GM12878 (cell line): ENCODE measurements around the gene OR2B2. TPM values are rescaled to one million over a fixed set of nuclear protein-coding genes. Genes with fewer than 3 reads are reported as not detected.

Experiments
- ATAC-seq: fragments of 200-7000 bp; cut with Tn5 transposase; 3 replicates; pipeline ENCODE4 v1.9.1; 2020; ENCODE audit warnings: mild to moderate bottlenecking, moderate library complexity
- BruUV-seq: library from RNA; stranded (reverse); fragments of 400-500 nt; replicated peaks from 2 replicates; lab custom pipeline; 2021; lab: Mats Ljungman, UMichigan
- CTCF ChIA-PET: fragments of 300-600 bp; sonication (Branson Sonifier 250); formaldehyde crosslinking; extraction: SDS; loops from one replicate; lab custom pipeline; 2021; ENCODE audit warnings: inconsistent platforms; lab: Yijun Ruan, JAX
- POLR2A ChIA-PET: fragments of 350-600 bp; formaldehyde crosslinking; extraction: SDS; loops from one replicate; lab custom pipeline; 2021; ENCODE audit warnings: inconsistent platforms; lab: Charles Lee
- RAD21 ChIA-PET: fragments of 300-600 bp; sonication (Branson Sonifier 250); formaldehyde crosslinking; loops from one replicate; lab custom pipeline; 2023; ENCODE audit warnings: antibody characterized with exemption; ENCODE audit not compliant: unreplicated experiment; lab: Charles Lee
- SMC1A ChIA-PET: fragments of 300-600 bp; sonication (Branson Sonifier 250); formaldehyde crosslinking; loops from one replicate; lab custom pipeline; 2023; ENCODE audit not compliant: unreplicated experiment, uncharacterized antibody; lab: Charles Lee
- DNase-seq: peaks from one replicate; pipeline ENCODE4 v3.0.0-alpha.2; 2011; ENCODE audit warnings: low read depth, low spot score
- FAIRE-seq: peaks from 3 replicates; lab custom pipeline; 2011; peaks lifted over from hg19 to GRCh38; lab: Jason Lieb, UNC
- H2AFZ ChIP-seq: 2 replicates; pipeline ENCODE4 v1.6.0; 2011; ENCODE audit warnings: low read depth, low read length, control low read depth; ENCODE audit not compliant: control insufficient read depth
- H3K27ac ChIP-seq: 2 replicates; pipeline ENCODE4 v1.5.1; 2011; ENCODE audit warnings: control low read depth; ENCODE audit not compliant: control insufficient read depth, insufficient read depth
- H3K27me3 ChIP-seq, 2 experiments: replicated peaks in 1 of 2; 2 replicates each; pipeline versions ENCODE4 v1.6.0 to v1.6.1; 2011; ENCODE audit warnings: low read length in 1 of 2; ENCODE audit not compliant: control insufficient read depth in 2 of 2, insufficient read depth in 2 of 2
- H3K36me3 ChIP-seq, 2 experiments: 2 replicates each; pipeline ENCODE4 v1.5.1; 2011; ENCODE audit warnings: low read length in 1 of 2; ENCODE audit not compliant: control insufficient read depth in 2 of 2, insufficient read depth in 2 of 2
- H3K4me1 ChIP-seq: 2 replicates; pipeline ENCODE4 v1.6.1; 2011; ENCODE audit warnings: mild to moderate bottlenecking, low read length, moderate library complexity, mixed read lengths; ENCODE audit not compliant: control insufficient read depth, insufficient read depth
- H3K4me2 ChIP-seq: 2 replicates; pipeline ENCODE4 v1.6.0; 2011; ENCODE audit warnings: control low read depth; ENCODE audit not compliant: control insufficient read depth, insufficient read depth
- H3K4me3 ChIP-seq: fragments of 200-600 bp; sonication (generic); 2 replicates; pipeline ENCODE4 v1.5.1; 2016
- H3K79me2 ChIP-seq: 2 replicates; pipeline ENCODE4 v1.6.0; 2011; ENCODE audit warnings: low read length; ENCODE audit not compliant: control insufficient read depth, insufficient read depth
- H3K9ac ChIP-seq: 2 replicates; pipeline ENCODE4 v1.8.0; 2011; ENCODE audit warnings: low read length, control low read depth, mixed read lengths; ENCODE audit not compliant: control insufficient read depth, insufficient read depth
- H3K9me3 ChIP-seq: replicated peaks from 3 replicates; pipeline ENCODE4 v1.5.1; 2011; ENCODE audit warnings: mild to moderate bottlenecking, low read length; ENCODE audit not compliant: control insufficient read depth, insufficient read depth
- H4K20me1 ChIP-seq: 2 replicates; pipeline ENCODE4 v1.6.0; 2011; ENCODE audit not compliant: control insufficient read depth, insufficient read depth
- BACH1 ChIP-seq: fragments of 450-650 bp; IDR thresholded peaks from 2 replicates; pipeline ENCODE4 v1.6.1; 2017; ENCODE audit warnings: mild to moderate bottlenecking, borderline replicate concordance
- E2F4 ChIP-seq: IDR thresholded peaks from 2 replicates; pipeline ENCODE4 v1.6.1; 2012; ENCODE audit warnings: low read depth, low read length, improper control_type of control experiment
- EED ChIP-seq: sonication (generic); IDR thresholded peaks from 2 replicates; pipeline ENCODE4 v1.6.1; 2016; ENCODE audit warnings: antibody characterized with exemption, low read depth
- ESRRA ChIP-seq: IDR thresholded peaks from 2 replicates; pipeline ENCODE4 v1.6.1; 2012; ENCODE audit warnings: mild to moderate bottlenecking, low read length, improper control_type of control experiment
- FOXK2 ChIP-seq: fragments of 450-650 bp; IDR thresholded peaks from 2 replicates; pipeline ENCODE4 v1.6.1; 2017; ENCODE audit warnings: mild to moderate bottlenecking, moderate library complexity
- MXI1 ChIP-seq: fragments of 150-350 bp; IDR thresholded peaks from 2 replicates; pipeline ENCODE4 v1.6.1; 2011; ENCODE audit warnings: low read depth, mild to moderate bottlenecking, inconsistent platforms, low read length, improper control_type of control experiment
- MYB ChIP-seq: fragments of 150-350 bp; IDR thresholded peaks from 2 replicates; pipeline ENCODE4 v1.6.1; 2014; ENCODE audit warnings: mild to moderate bottlenecking, low read depth, low read length, borderline replicate concordance
- NR2F1 ChIP-seq: fragments of 450-650 bp; conservative IDR thresholded peaks from 2 replicates; pipeline ENCODE4 v1.6.1; 2017; ENCODE audit warnings: mild to moderate bottlenecking
- PBX3 ChIP-seq: IDR thresholded peaks from 2 replicates; pipeline ENCODE4 v1.6.1; 2011; ENCODE audit warnings: mild to moderate bottlenecking, low read depth, low read length, moderate library complexity; ENCODE audit not compliant: insufficient replicate concordance
- RELB ChIP-seq: fragments of 450-650 bp; IDR thresholded peaks from 2 replicates; pipeline ENCODE4 v1.6.1; 2017; ENCODE audit warnings: low read depth, mild to moderate bottlenecking, moderate library complexity
- RFX5 ChIP-seq: IDR thresholded peaks from 2 replicates; pipeline ENCODE4 v1.6.1; 2011; ENCODE audit warnings: low read depth, low read length, improper control_type of control experiment
- SIN3A ChIP-seq: IDR thresholded peaks from 2 replicates; pipeline ENCODE4 v1.6.1; 2012; ENCODE audit warnings: low read depth, low read length, improper control_type of control experiment
- SKIL ChIP-seq: fragments of 450-650 bp; IDR thresholded peaks from 2 replicates; pipeline ENCODE4 v1.6.1; 2017; ENCODE audit warnings: mild to moderate bottlenecking, low read depth, inconsistent platforms; ENCODE audit not compliant: poor library complexity, severe bottlenecking
- SP1 ChIP-seq: IDR thresholded peaks from one replicate; pipeline ENCODE4 v1.6.1; 2011; ENCODE audit warnings: low read depth, low read length
- TBL1XR1 ChIP-seq: IDR thresholded peaks from 2 replicates; pipeline ENCODE4 v1.6.1; 2012; ENCODE audit warnings: low read depth, low read length, improper control_type of control experiment
- TCF12 ChIP-seq: IDR thresholded peaks from 2 replicates; pipeline ENCODE4 v1.6.1; 2011; ENCODE audit warnings: low read depth, mild to moderate bottlenecking, low read length
- WGBS: methylation state at CpG from one replicate; pipeline ENCODE4 v1.1.6; 2016; ENCODE audit warnings: low lambda C conversion rate; ENCODE audit not compliant: insufficient replicate concordance, insufficient coverage; ENCODE audit errors: missing lambda C conversion rate; 5-methylcytosine and 5-hydroxymethylcytosine counted together
- in situ Hi-C: fragments of 300-500 bp; cut with MboI; formaldehyde crosslinking; loops from 9 replicates; pipeline ENCODE4 v1.14.3; 2018; ENCODE audit warnings: mixed read lengths
- intact Hi-C: fragments of 100-400 bp; cut with micrococcal nuclease; formaldehyde crosslinking; loops from one replicate; pipeline ENCODE4 v1.14.2; 2022; ENCODE audit not compliant: unreplicated experiment
- polyA plus RNA-seq, 11 experiments: library from polyadenylated mRNA; depleted of rRNA in 4 of 11; unstranded in 6 of 11; stranded (reverse) in 5 of 11; fragments of >200 nt; fragmentation: Nextera tagmentation in 4 of 11; fragmentation: Illumina TruSeq in 1 of 11; extraction: Ambion mirVana in 4 of 11; extraction: Trizol in 1 of 11; gene quantifications; 1 replicate in 1 of 11; 2 replicates in 10 of 11; pipeline versions ENCODE4 v1.2.1 to v1.2.3, GENCODE V29; 2011 to 2016; ENCODE audit warnings: inconsistent platforms in 2 of 11, missing spikeins in 2 of 11, low read depth in 1 of 11
- total RNA-seq, 4 experiments: library from RNA; depleted of rRNA in 3 of 4; stranded (reverse); fragments of >200 nt in 3 of 4; fragmentation: Illumina TruSeq in 1 of 4; extraction: Trizol in 1 of 4; gene quantifications; 2 replicates each; pipeline versions ENCODE4 v1.2.1 to v1.2.3, GENCODE V29; 2013 to 2021

The OR2B2 gene
- total and polyA plus RNA-seq, 10 of the 15 experiments (the other 5 are each of a cell fraction or from before 2014, with no cell fraction given) = not detected

- ATAC-seq (peak; percentile 60), DNase-seq (peak; percentile 90), FAIRE-seq (peak; percentile 49)
- peak overlapping the region; percentile 87 for H2AFZ ChIP-seq
- H3K36me3 ChIP-seq = no peaks in the 10 kb centered on the region
- H3K4me2 ChIP-seq = peak overlapping the region; percentile 55
- peak overlapping the region; percentile 69 for H3K4me3 ChIP-seq
- in situ Hi-C loops (no loop called here), intact Hi-C loops (loop anchor here (2.0 kb wide), 1 partner anchor 18 kb away; a partner anchor contains a TSS)
- BruUV-seq = no TSS peak
- H3K4me1 ChIP-seq = peaks cover 17% of the 10 kb centered on the region
- ChIA-PET RAD21 (interaction anchor here (1.1 to 4.3 kb wide), 5 partner anchors 17 to 78 kb away, joined by 3 to 32 read pairs (median 4); a partner anchor contains a TSS), SMC1A (interaction anchor here (1.1 to 3.8 kb wide), 7 partner anchors 10 to 36 kb away, joined by 4 to 21 read pairs (median 5); a partner anchor contains a TSS), POLR2A (interaction anchor here (0.8 to 4.7 kb wide), 9 partner anchors 11 to 380 kb away, joined by 3 to 19 read pairs (median 5); a partner anchor contains a TSS), CTCF (interaction anchor here (0.6 to 1.9 kb wide), 4 partner anchors 21 to 1371 kb away, joined by 3 to 6 read pairs (median 3); no protein-coding TSS in a partner anchor)
- WGBS = 3% methylated on average over 50 of the region's 50 CpGs
- no peaks in the 10 kb centered on the region for H3K79me2 ChIP-seq
- no peaks in the 10 kb centered on the region for H3K9me3 ChIP-seq
- H4K20me1 ChIP-seq = no peaks in the 10 kb centered on the region
- peak overlapping the region; percentile 75 for H3K9ac ChIP-seq
- H3K27ac ChIP-seq = peak overlapping the region; percentile 97
- no peaks in the 10 kb centered on the region for H3K27me3 ChIP-seq
- TF ChIP-seq MXI1 (peak; percentile 40; the same call in 1 of the 2 replicates), EED (peak; percentile 23; the same call in 1 of the 2 replicates), BACH1 (0 out of 2 replicates have a peak, but pooled peaks have one; percentile 42), FOXK2 (peak; percentile 43; the same call in 1 of the 2 replicates), NR2F1 (no peak), ESRRA (no peak), SIN3A (no peak), SP1 (no peak), TBL1XR1 (0 out of 2 replicates have a peak, but pooled peaks have one; percentile 32), MYB (no peak), PBX3 (peak; percentile 56), E2F4 (no peak), RFX5 (no peak), SKIL (no peak), RELB (no peak), TCF12 (peak; percentile 76)
These were observed 38.9 kb downstream of the OR2B2 start for GRCh38 chr6:27873021-27873940.
